PC-3 (cell line): ENCODE data around the gene DMD. TPM values are rescaled to one million over a fixed set of nuclear protein-coding genes. Genes with fewer than 3 reads are reported as not detected.

Source experiments
- ATAC-seq: fragments of 200-7000 bp; cut with Tn5 transposase; 2 replicates; pipeline ENCODE4 v1.9.1; 2020; ENCODE audit warnings: mild to moderate bottlenecking, moderate library complexity
- BruUV-seq: library from RNA; stranded (reverse); fragments of 400-500 nt; replicated peaks from 2 replicates; lab custom pipeline; 2021; lab: Mats Ljungman, UMichigan
- CTCF ChIA-PET: fragments of 300-600 bp; sonication (Branson Sonifier 250); formaldehyde crosslinking; loops from one replicate; lab custom pipeline; 2022; ENCODE audit warnings: antibody characterized with exemption; lab: Charles Lee
- POLR2A ChIA-PET: fragments of 300-600 bp; sonication (Branson Sonifier 250); formaldehyde crosslinking; loops from one replicate; lab custom pipeline; 2022; ENCODE audit warnings: antibody characterized with exemption; ENCODE audit not compliant: unreplicated experiment; lab: Charles Lee
- DNase-seq: peaks from one replicate; pipeline ENCODE4 v3.0.0-alpha.2; 2015
- H2AFZ ChIP-seq: fragments of 300-600 bp; sonication (generic); 2 replicates; pipeline ENCODE4 v1.6.0; 2016; ENCODE audit warnings: antibody characterized with exemption, low read length
- H3F3A ChIP-seq: fragments of 300-600 bp; sonication (generic); one replicate; pipeline ENCODE4 v1.6.0; 2017; ENCODE audit warnings: antibody characterized with exemption, low read length, control low read depth, mild to moderate bottlenecking; ENCODE audit not compliant: unreplicated experiment
- H3K27ac ChIP-seq: fragments of 300-600 bp; sonication (generic); 2 replicates; pipeline ENCODE4 v1.5.1; 2016; ENCODE audit warnings: mild to moderate bottlenecking, low read length
- H3K27me3 ChIP-seq: fragments of 300-600 bp; sonication (generic); 2 replicates; pipeline ENCODE4 v1.6.1; 2016; ENCODE audit warnings: low read length, mixed read lengths
- H3K36me3 ChIP-seq: fragments of 300-600 bp; sonication (generic); 2 replicates; pipeline ENCODE4 v1.6.1; 2016; ENCODE audit warnings: low read depth, mixed run types, low read length, mixed read lengths
- H3K4me1 ChIP-seq: fragments of 300-600 bp; sonication (generic); 2 replicates; pipeline ENCODE4 v1.5.1; 2016; ENCODE audit warnings: low read length; ENCODE audit not compliant: insufficient read depth
- H3K4me2 ChIP-seq: fragments of 300-600 bp; sonication (generic); 2 replicates; pipeline ENCODE4 v1.6.0; 2016; ENCODE audit warnings: low read length
- H3K4me3 ChIP-seq: fragments of 300-600 bp; sonication (generic); 2 replicates; pipeline ENCODE4 v1.5.1; 2016; ENCODE audit warnings: mild to moderate bottlenecking, low read length, mixed read lengths
- H3K79me2 ChIP-seq: fragments of 300-600 bp; sonication (generic); 2 replicates; pipeline ENCODE4 v1.6.1; 2017; ENCODE audit warnings: low read length, mixed read lengths
- H3K9ac ChIP-seq: fragments of 300-600 bp; sonication (generic); 2 replicates; pipeline ENCODE4 v1.6.0; 2016; ENCODE audit warnings: mild to moderate bottlenecking, low read length
- H3K9me2 ChIP-seq: fragments of 300-600 bp; sonication (generic); replicated peaks from 2 replicates; pipeline ENCODE4 v1.6.1; 2016; ENCODE audit warnings: mixed run types, low read length, mixed read lengths
- H3K9me3 ChIP-seq: fragments of 300-600 bp; sonication (generic); 2 replicates; pipeline ENCODE4 v1.6.1; 2016; ENCODE audit warnings: low read length, mixed read lengths
- H4K20me1 ChIP-seq: fragments of 300-600 bp; sonication (generic); 2 replicates; pipeline ENCODE4 v1.6.1; 2016; ENCODE audit warnings: low read length, mixed read lengths
- CTCF ChIP-seq: fragments of 300-600 bp; sonication (generic); conservative IDR thresholded peaks from 2 replicates; pipeline ENCODE4 v1.5.1; 2017; ENCODE audit warnings: antibody characterized with exemption, low read depth, mild to moderate bottlenecking, low read length
- EZH2 ChIP-seq: fragments of 300-600 bp; sonication (generic); IDR thresholded peaks from one replicate; pipeline ENCODE4 v1.6.1; 2017; ENCODE audit warnings: antibody characterized with exemption, mild to moderate bottlenecking, low read length; ENCODE audit not compliant: unreplicated experiment
- EZH2phosphoT487 ChIP-seq: fragments of 300-600 bp; sonication (generic); IDR thresholded peaks from 2 replicates; pipeline ENCODE4 v1.6.1; 2018; ENCODE audit warnings: mild to moderate bottlenecking, antibody characterized with exemption, low read length, borderline replicate concordance
- intact Hi-C: fragments of 100-400 bp; cut with micrococcal nuclease; formaldehyde crosslinking; loops from 2 replicates; pipeline ENCODE4 v1.9.0; 2023
- total RNA-seq: library from RNA; depleted of rRNA; stranded (reverse); fragments of >200 nt; gene quantifications from 2 replicates; pipeline ENCODE4 v1.2.3, GENCODE V29; 2014

Gene DMD
- total RNA-seq, 1 experiment from 2014 or later, result not detected

GRCh38 chrX:31551913-31552312 lies 1659.4 kb downstream of the DMD start:
- ATAC-seq (no peak), DNase-seq (no peak)
- Histone ChIP-seq H3K9me2 (no peaks in the 10 kb centered on the region), H4K20me1 (no peaks in the 10 kb centered on the region), H3K27ac (no peak overlapping the region), H3K4me3 (no peak overlapping the region), H2AFZ (no peak overlapping the region), H3K9ac (no peak overlapping the region), H3K36me3 (no peaks in the 10 kb centered on the region), H3K79me2 (no peaks in the 10 kb centered on the region), H3K9me3 (no peaks in the 10 kb centered on the region), H3K27me3 (no peaks in the 10 kb centered on the region), H3K4me1 (no peaks in the 10 kb centered on the region), H3F3A (no peaks in the 10 kb centered on the region), H3K4me2 (no peak overlapping the region)
- TF ChIP-seq EZH2 (no peak), CTCF (no peak), EZH2phosphoT487 (no peak)
- ChIA-PET POLR2A (no interaction called here), CTCF (no interaction called here)
- no TSS peak for BruUV-seq
- intact Hi-C loops, result no loop called here

- TF ChIP-seq EZH2phosphoT487, result no peak
- TF ChIP-seq CTCF, result no peak
- no peak for TF ChIP-seq EZH2
- H3K4me2 ChIP-seq, result no peak overlapping the region
- ChIA-PET POLR2A (no interaction called here), CTCF (no interaction called here)
- H3K9me3 ChIP-seq, result no peaks in the 10 kb centered on the region
- H4K20me1 ChIP-seq, result no peaks in the 10 kb centered on the region
- DNase-seq (no peak), ATAC-seq (no peak)
- no peak overlapping the region for H3K9ac ChIP-seq
- no peaks in the 10 kb centered on the region for H3F3A ChIP-seq
- no peak overlapping the region for H3K4me3 ChIP-seq
- no peaks in the 10 kb centered on the region for H3K36me3 ChIP-seq
- no TSS peak for BruUV-seq
- no peaks in the 10 kb centered on the region for H3K9me2 ChIP-seq
- no peak overlapping the region for H2AFZ ChIP-seq
- no peaks in the 10 kb centered on the region for H3K4me1 ChIP-seq
- no peak overlapping the region for H3K27ac ChIP-seq
- intact Hi-C loops, result no loop called here
- no peaks in the 10 kb centered on the region for H3K27me3 ChIP-seq
- H3K79me2 ChIP-seq, result no peaks in the 10 kb centered on the region
Measured at GRCh38 chrX:31550158-31550557, 1661.2 kb downstream of the DMD start.

- no peaks in the 10 kb centered on the region for H3K79me2 ChIP-seq
- H3K4me3 ChIP-seq, result no peak overlapping the region
- ChIA-PET POLR2A (no interaction called here), CTCF (no interaction called here)
- H3K36me3 ChIP-seq, result no peaks in the 10 kb centered on the region
- no peak overlapping the region for H3K4me2 ChIP-seq
- H3K27me3 ChIP-seq, result no peaks in the 10 kb centered on the region
- H3K4me1 ChIP-seq, result no peaks in the 10 kb centered on the region
- H3F3A ChIP-seq, result no peaks in the 10 kb centered on the region
- no peaks in the 10 kb centered on the region for H3K9me2 ChIP-seq
- H3K9ac ChIP-seq, result no peak overlapping the region
- no peaks in the 10 kb centered on the region for H4K20me1 ChIP-seq
- BruUV-seq, result no TSS peak
- H3K27ac ChIP-seq, result no peak overlapping the region
- intact Hi-C loops, result no loop called here
- TF ChIP-seq EZH2phosphoT487 (no peak), CTCF (no peak), EZH2 (no peak)
- ATAC-seq, result no peak
- no peak for DNase-seq
- no peaks in the 10 kb centered on the region for H3K9me3 ChIP-seq
- no peak overlapping the region for H2AFZ ChIP-seq
Measured at GRCh38 chrX:31547816-31548215, 1663.5 kb downstream of the DMD start.
